T-helper 1 cell treated with Interleukin-12 subunit alpha and Interleukin-12 subunit beta and Interleukin-4 antibody, amounts not matched to agents 30 μg/mL and 1 μg/mL, for 36 hours (primary cell): Measurements from ENCODE around the gene DIS3L2.

Experiments used
- H3K27ac Mint-ChIP-seq: one replicate; pipeline ENCODE4 v1.8.0; 2021; ENCODE audit warnings: mild to moderate bottlenecking, mixed read lengths
- H3K27me3 Mint-ChIP-seq: one replicate; pipeline ENCODE4 v1.8.0; 2021; ENCODE audit warnings: low read depth, mixed read lengths
- H3K36me3 Mint-ChIP-seq: one replicate; pipeline ENCODE4 v1.8.0; 2021; ENCODE audit warnings: low read depth, mixed read lengths
- H3K4me1 Mint-ChIP-seq: one replicate; pipeline ENCODE4 v1.8.0; 2021; ENCODE audit warnings: low read depth, mixed read lengths
- H3K4me3 Mint-ChIP-seq: one replicate; pipeline ENCODE4 v1.8.0; 2021; ENCODE audit warnings: mild to moderate bottlenecking, moderate library complexity, mixed read lengths
- H3K9me3 Mint-ChIP-seq: one replicate; pipeline ENCODE4 v1.8.0; 2021; ENCODE audit warnings: mixed read lengths

Gene DIS3L2

DNA sequence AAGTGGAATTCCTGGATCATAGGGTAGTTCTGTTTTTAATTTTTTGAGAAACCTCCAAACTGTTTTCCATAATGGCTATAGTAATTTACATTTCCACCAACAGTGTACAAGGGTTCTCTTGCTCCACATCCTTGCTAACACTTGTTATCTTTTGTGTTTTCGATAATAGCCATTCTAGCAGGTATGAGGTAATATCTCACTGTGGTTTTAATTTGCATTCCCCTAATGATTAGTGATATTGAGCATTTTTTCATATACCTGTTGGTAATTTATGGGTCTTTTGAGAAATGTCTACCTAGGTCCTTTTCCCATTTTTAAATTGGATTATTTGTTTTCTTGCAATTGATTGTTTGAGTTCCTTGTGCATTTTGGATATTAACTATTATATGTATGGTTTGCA lies 39.6 kb downstream of the DIS3L2 start:
- peaks cover 2% of the 10 kb centered on the region for H3K36me3 Mint-ChIP-seq
- H3K9me3 Mint-ChIP-seq, result no peaks in the 10 kb centered on the region
- H3K27ac Mint-ChIP-seq, result no peak overlapping the region
- H3K4me3 Mint-ChIP-seq, result no peak overlapping the region
- H3K4me1 Mint-ChIP-seq, result peaks cover 2% of the 10 kb centered on the region
- peaks cover 7% of the 10 kb centered on the region for H3K27me3 Mint-ChIP-seq

DNA sequence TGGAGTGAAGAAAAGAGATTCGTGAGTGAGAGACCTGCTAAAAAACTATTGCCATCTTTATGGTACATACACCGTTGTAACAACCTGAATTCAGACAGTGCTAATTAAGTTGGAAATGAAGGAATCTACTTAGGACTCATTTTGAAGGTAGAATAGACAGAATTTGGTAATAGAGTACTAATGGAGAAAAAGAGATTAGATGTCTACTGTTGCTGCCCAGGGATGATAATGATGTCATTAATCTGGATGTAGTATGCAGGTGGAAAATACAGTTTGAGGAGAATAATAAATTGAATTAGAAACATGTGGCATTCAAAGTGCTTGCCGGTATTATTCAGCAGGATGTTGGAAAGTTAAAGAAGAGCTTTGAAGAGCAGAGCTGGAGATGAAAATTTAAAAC lies 44.7 kb downstream of the DIS3L2 start:
- H3K27me3 Mint-ChIP-seq, result no peaks in the 10 kb centered on the region
- H3K27ac Mint-ChIP-seq, result no peak overlapping the region
- peaks cover 8% of the 10 kb centered on the region for H3K36me3 Mint-ChIP-seq
- H3K4me1 Mint-ChIP-seq, result peaks cover 2% of the 10 kb centered on the region
- H3K4me3 Mint-ChIP-seq, result no peak overlapping the region
- no peaks in the 10 kb centered on the region for H3K9me3 Mint-ChIP-seq

DNA sequence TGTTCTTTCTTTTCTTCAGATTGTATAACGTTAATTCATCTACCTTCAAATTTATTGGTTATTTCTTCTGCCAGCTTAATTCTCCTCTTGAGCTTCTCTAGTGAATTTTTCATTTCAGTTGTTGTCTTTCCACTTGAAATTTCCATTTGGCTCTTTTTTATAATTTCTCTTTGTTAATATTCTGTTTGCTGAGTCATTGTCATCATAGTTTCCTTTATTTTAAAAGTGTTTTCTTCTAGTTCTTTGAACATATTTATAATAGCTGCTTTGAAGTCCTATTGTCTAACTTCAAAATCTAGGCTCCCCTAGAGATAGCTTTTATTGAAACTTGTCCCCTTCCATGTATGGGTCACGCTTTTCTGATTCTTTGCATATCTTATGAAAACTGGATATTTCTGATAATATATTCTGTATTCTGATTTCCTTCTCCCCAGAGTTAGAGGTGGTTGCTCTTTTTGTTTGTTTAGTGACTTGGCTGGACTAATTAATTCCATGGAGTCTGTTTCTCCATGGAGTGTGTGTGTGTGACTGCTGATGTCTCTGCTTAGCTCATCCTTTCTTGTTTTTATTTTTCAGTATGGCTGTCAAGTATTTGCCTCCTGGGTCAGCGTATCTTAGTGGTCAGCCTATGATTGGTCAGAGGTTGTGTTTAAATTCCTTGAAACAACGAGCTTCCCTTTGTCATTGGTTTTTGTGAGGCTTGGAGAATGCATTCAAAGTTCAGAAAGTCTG lies 47.6 kb downstream of the DIS3L2 start:
- Mint-ChIP-seq H3K27ac (no peak overlapping the region), H3K4me1 (no peaks in the 10 kb centered on the region), H3K9me3 (no peaks in the 10 kb centered on the region), H3K4me3 (no peak overlapping the region), H3K27me3 (no peaks in the 10 kb centered on the region), H3K36me3 (peaks cover 5% of the 10 kb centered on the region)

DNA sequence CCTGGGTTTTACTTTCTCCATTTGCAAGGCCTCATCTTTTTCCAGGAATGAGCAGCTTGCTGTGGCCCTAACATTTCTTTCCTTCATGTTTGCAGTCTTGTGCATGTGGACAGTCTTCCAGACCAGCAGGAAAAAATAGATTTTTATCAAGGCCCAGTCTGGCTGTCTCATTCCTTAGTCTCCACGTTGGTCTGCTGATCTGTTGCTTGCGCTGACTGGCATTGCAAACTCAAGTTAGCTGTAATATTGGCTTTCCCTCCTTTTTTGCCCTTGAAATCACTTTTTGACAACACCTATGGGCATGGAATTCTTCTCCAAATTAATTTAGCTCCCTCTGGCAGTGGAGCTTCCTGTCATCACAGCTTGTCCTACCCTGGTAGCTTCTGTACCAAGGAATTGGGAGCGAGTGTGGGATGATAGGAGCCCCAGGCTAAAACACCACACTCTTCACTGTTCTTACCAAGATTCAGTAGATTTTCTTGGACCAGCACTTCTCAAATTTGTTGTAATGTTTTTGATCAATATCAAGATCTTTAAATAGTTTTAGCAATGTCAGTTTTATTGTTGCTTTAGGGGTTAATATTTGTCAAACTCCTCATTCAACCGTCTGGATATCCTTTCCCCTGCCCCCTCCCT lies 48.2 kb downstream of the DIS3L2 start:
- H3K27ac Mint-ChIP-seq, result no peak overlapping the region
- H3K27me3 Mint-ChIP-seq, result no peaks in the 10 kb centered on the region
- H3K9me3 Mint-ChIP-seq, result no peaks in the 10 kb centered on the region

DNA sequence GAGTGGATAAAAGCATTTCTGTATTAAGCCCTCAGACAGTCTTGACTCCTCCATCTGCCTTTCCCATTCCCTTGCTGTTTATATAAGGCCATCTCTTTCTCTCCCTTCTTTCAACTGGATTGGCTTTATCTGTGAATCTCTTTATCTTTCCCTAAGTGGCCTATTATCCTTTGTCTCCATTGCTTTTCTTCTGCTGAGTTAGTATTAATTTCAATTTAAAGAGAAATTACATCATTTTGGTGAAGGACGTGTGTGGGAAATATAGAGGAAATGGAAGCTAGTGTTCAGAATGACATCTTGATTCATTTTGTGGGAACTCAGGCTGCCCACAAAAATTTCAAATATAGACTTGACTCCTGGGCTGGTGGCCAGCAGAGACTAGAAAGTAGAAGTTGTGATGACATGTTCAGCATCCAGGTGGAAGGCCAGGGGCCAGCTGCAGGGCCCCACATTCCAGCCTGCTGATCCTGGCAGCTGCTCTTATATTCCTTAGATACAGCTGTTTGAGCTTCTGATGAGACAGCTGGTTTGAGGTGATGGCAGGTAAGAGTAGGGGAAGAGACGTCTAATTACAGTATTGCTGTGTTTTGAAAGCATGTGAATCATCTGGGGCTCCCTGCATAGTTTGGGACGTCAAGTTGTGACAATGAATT lies 52.3 kb downstream of the DIS3L2 start:
- Mint-ChIP-seq H3K9me3 (no peaks in the 10 kb centered on the region), H3K4me1 (peaks cover 3% of the 10 kb centered on the region), H3K36me3 (peaks cover 22% of the 10 kb centered on the region), H3K27ac (no peak overlapping the region), H3K4me3 (no peak overlapping the region), H3K27me3 (no peaks in the 10 kb centered on the region)

More for the DNA sequence above, 48.2 kb downstream of the DIS3L2 start:
- Mint-ChIP-seq H3K4me1 (no peaks in the 10 kb centered on the region), H3K4me3 (no peak overlapping the region), H3K36me3 (peaks cover 6% of the 10 kb centered on the region)

DNA sequence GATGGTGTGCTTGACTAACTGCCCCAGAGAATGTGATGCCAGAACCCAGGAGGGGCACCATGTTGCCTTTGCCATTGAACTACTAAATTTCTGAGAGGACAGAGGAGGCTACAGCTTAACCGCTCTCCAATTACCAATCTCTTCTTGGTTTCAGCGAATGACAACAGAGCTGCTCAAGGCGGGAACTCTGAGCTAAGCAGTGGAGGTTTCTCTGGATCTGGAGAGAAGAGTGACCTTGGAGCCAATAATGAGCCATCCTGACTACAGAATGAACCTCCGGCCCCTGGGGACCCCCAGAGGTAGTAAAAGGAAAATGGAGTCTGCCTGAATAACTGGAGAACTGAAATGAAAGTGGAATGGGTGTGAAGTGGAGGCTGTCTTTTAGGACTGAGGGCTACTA lies 53.2 kb downstream of the DIS3L2 start:
- H3K36me3 Mint-ChIP-seq, result peaks cover 19% of the 10 kb centered on the region
- peaks cover 3% of the 10 kb centered on the region for H3K4me1 Mint-ChIP-seq
- no peak overlapping the region for H3K27ac Mint-ChIP-seq
- H3K27me3 Mint-ChIP-seq, result no peaks in the 10 kb centered on the region
- no peak overlapping the region for H3K4me3 Mint-ChIP-seq
- no peaks in the 10 kb centered on the region for H3K9me3 Mint-ChIP-seq

DNA sequence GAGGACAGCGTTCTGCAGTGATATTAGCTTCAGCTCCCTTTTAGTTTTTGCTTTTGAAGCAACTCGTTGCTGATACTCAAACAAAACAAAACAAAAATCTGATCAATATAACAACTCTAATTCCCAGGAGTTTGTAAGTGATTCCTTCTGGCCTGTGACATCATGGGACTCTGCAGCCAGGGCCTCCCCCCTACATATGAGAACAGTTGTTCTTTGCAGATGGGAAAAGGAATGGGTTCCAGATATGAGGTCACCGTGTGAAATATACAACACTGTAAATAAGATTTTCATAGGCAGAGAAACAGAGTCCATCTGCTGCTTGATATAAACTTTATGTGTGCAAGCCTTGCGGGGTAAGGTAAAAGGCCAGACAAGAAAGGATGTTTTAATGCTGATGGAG lies 56.7 kb downstream of the DIS3L2 start:
- Mint-ChIP-seq H3K9me3 (no peaks in the 10 kb centered on the region), H3K4me3 (no peak overlapping the region), H3K27ac (no peak overlapping the region), H3K36me3 (peaks cover 29% of the 10 kb centered on the region), H3K4me1 (peaks cover 3% of the 10 kb centered on the region), H3K27me3 (no peaks in the 10 kb centered on the region)

DNA sequence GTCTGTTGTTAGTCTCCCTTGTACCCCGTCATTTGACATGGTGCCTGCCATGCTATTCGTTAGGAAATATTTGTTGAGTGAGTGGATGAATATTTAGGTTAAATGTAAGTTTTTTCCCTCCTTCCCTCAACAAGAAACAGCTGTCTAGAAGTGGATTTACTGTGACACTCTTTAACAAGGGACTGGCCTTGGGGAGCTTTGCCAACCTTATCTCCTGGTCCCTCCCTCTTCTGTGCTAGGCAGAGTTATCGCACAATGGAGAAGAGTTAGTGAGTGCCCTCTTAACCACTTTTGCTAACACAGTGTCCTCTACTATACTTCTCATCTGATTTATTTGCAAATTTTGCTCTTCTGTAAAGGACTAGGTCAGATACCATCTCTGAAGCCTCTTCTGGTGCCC lies 61.2 kb downstream of the DIS3L2 start:
- Mint-ChIP-seq H3K9me3 (no peaks in the 10 kb centered on the region), H3K27ac (no peak overlapping the region), H3K36me3 (peaks cover 32% of the 10 kb centered on the region), H3K27me3 (no peaks in the 10 kb centered on the region), H3K4me1 (peaks cover 18% of the 10 kb centered on the region), H3K4me3 (no peak overlapping the region)

DNA sequence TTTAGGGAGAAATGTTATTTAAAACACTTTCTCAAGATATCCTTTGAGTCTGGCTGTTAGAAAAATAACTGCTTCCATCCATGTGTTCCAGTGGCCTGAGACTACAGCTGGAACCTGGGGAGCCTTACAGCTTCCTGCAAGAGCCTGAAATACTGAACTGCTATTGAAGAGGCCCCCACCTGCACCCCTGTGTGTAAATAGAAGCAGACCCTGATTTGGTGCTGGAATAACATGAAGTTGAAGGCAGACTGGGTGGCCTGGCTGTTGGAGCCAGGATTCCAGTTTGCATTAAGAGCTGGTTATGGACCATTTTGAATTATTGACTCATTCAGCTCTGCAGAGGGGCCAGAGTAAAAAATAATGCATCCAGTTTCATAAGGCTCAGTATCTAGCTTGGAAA lies 61.9 kb downstream of the DIS3L2 start:
- no peaks in the 10 kb centered on the region for H3K9me3 Mint-ChIP-seq
- H3K27ac Mint-ChIP-seq, result no peak overlapping the region
- H3K4me3 Mint-ChIP-seq, result no peak overlapping the region
- H3K36me3 Mint-ChIP-seq, result peaks cover 34% of the 10 kb centered on the region
- peaks cover 22% of the 10 kb centered on the region for H3K4me1 Mint-ChIP-seq
- H3K27me3 Mint-ChIP-seq, result peaks cover 7% of the 10 kb centered on the region

DNA sequence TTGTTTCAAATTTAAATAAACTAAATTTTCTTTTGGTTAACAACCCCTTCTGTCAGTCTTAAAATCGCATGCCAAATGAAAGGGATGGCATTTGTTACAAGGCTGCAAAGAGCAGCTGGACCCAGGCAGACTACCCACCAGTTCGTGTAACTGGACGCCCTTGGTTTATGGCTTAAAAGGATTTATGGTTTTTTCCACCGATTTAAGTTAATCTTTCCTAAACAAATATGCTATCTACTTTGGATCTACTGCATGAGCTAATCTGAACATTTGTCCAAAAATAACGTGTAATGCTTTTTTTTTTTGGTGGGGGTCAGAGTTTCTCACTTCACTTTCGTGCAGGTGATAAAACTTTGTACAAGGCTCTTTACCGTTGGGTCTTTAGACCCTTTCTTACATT lies 62.9 kb downstream of the DIS3L2 start:
- peaks cover 42% of the 10 kb centered on the region for H3K36me3 Mint-ChIP-seq
- H3K27ac Mint-ChIP-seq, result no peak overlapping the region
- H3K27me3 Mint-ChIP-seq, result peaks cover 13% of the 10 kb centered on the region
- H3K4me3 Mint-ChIP-seq, result no peak overlapping the region
- H3K4me1 Mint-ChIP-seq, result peaks cover 28% of the 10 kb centered on the region
- H3K9me3 Mint-ChIP-seq, result no peaks in the 10 kb centered on the region

DNA sequence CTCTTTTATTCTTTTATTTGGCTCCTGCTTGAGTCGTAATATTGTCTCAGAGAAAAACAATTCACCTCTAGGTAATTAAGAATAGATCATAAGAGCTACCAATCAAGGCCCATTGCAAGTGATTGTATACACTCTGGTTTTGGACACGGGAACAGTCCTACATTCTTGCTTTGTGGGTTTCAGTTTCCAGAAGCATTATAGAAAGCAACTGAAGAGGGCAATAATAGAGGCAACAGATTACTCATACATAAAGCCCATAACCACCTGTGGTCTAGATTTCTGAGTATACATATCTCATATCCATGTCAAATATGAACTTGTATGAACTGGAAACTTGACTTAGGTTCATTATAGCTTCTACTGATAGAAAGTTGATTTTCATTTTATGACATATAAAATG lies 65.4 kb downstream of the DIS3L2 start:
- peaks cover 13% of the 10 kb centered on the region for H3K27me3 Mint-ChIP-seq
- H3K4me1 Mint-ChIP-seq, result peaks cover 28% of the 10 kb centered on the region
- peaks cover 5% of the 10 kb centered on the region for H3K9me3 Mint-ChIP-seq
- peak overlapping the region; percentile 3 for H3K4me3 Mint-ChIP-seq
- peaks cover 57% of the 10 kb centered on the region for H3K36me3 Mint-ChIP-seq
- H3K27ac Mint-ChIP-seq, result no peak overlapping the region

DNA sequence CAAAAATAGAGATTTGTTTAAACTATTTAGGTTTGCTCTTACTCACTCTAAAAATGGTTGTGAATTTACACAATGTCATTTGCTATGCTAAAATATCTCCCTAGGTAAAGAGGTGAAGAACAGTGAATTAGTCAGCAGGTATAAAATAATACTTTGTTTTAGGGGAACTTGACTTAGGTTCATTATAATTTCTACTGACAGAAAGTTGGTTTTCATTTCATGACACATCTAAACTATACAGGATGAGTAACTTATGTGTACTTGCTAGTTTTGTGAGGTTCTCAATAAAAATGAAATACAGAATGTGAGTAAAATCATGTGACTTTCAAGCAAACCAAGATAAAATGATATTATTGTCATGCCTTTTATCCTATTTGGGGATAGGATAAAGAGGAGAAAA lies 66.0 kb downstream of the DIS3L2 start:
- Mint-ChIP-seq H3K4me3 (no peak overlapping the region), H3K27me3 (peaks cover 13% of the 10 kb centered on the region), H3K9me3 (peaks cover 10% of the 10 kb centered on the region), H3K4me1 (peaks cover 28% of the 10 kb centered on the region), H3K27ac (no peak overlapping the region), H3K36me3 (peaks cover 59% of the 10 kb centered on the region)

DNA sequence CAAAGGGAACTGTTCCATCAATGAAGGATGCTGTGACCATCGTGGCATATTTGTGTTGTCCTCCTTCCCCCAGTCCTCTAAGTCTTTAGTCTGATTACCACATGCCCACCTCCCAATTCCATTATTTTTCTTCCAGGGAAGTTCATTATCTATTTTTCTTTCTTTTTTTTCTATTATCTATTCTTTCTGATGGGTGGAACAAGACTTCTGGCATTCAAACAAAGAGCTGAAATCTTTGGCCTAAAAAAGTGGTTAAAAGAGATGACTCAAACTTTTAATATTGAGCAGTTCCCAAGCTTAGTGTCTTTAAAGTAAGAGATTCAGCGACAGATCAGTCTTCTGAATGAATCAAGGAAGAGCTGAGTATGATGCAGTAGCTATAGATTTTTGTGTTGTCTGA lies 66.6 kb downstream of the DIS3L2 start:
- Mint-ChIP-seq H3K27me3 (peaks cover 13% of the 10 kb centered on the region), H3K9me3 (peaks cover 10% of the 10 kb centered on the region), H3K36me3 (peaks cover 54% of the 10 kb centered on the region), H3K4me1 (peaks cover 29% of the 10 kb centered on the region), H3K4me3 (no peak overlapping the region), H3K27ac (no peak overlapping the region)

DNA sequence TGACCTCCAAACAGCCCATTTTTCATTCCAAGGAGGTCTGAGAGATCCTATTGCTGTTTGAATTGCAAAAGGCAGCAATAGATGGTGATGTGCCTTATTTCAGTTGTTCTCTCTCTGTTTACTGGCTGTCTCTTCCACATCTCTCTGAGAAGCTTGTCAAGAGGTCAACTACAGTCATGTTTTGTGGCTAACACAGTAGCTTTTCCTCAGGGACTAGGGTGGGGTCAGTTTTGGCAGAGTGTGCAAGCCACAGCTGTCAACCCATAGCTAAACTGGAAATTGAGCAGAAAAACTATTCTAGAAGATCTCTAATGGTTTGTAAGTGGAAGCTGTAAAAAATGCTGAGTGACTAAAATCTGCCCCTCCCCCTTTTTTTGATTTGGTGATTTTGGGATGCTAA lies 67.1 kb downstream of the DIS3L2 start:
- H3K36me3 Mint-ChIP-seq, result peaks cover 50% of the 10 kb centered on the region

DNA sequence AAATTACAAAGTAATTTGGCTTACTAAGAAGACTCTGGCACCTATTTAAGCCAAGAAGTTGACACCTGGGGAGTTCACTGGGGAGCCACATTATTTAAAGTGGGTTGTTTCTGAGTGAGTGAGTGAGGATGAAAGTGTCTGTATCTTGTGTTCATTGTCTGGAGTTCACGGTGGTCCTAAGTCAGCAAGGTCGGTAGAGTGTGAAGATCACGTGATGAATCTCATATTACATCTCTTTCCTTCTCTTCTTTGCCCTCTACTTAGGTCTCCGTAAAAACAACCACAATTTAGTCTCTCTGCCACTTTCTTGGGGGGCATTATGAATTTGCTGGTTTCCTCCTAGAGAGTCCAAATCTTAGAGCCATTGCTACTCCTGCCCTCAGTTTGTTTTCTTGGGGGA lies 67.8 kb downstream of the DIS3L2 start:
- peaks cover 13% of the 10 kb centered on the region for H3K27me3 Mint-ChIP-seq
- peaks cover 48% of the 10 kb centered on the region for H3K36me3 Mint-ChIP-seq
- peaks cover 30% of the 10 kb centered on the region for H3K4me1 Mint-ChIP-seq
- no peak overlapping the region for H3K4me3 Mint-ChIP-seq
- H3K9me3 Mint-ChIP-seq, result peaks cover 16% of the 10 kb centered on the region
- H3K27ac Mint-ChIP-seq, result no peak overlapping the region

More for the DNA sequence above, 67.1 kb downstream of the DIS3L2 start:
- H3K27ac Mint-ChIP-seq, result no peak overlapping the region
- peaks cover 13% of the 10 kb centered on the region for H3K27me3 Mint-ChIP-seq
- H3K4me3 Mint-ChIP-seq, result no peak overlapping the region
- H3K9me3 Mint-ChIP-seq, result peaks cover 10% of the 10 kb centered on the region
- peaks cover 30% of the 10 kb centered on the region for H3K4me1 Mint-ChIP-seq
